WTC11 (cell line): Measurements from ENCODE around the gene FAM3D.

Experiments used
- EMX1 ChIP-seq: fragments of 250-450 bp; sonication (Bioruptor Pico); IDR thresholded peaks from 2 replicates; pipeline ENCODE4 v1.8.0; 2021; ENCODE audit warnings: mild to moderate bottlenecking
- ETV6 ChIP-seq: sonication (generic); formaldehyde crosslinking; IDR thresholded peaks from 2 replicates; pipeline ENCODE4 v1.8.1; 2022; ENCODE audit warnings: mild to moderate bottlenecking, missing genetic modification reagents
- NFYB ChIP-seq: sonication (generic); formaldehyde crosslinking; conservative IDR thresholded peaks from 2 replicates; pipeline ENCODE4 v1.8.0; 2022; ENCODE audit warnings: low read depth, missing genetic modification reagents
- SP1 ChIP-seq: sonication (generic); formaldehyde crosslinking; conservative IDR thresholded peaks from 2 replicates; pipeline ENCODE4 v1.8.1; 2022; ENCODE audit warnings: missing genetic modification reagents
- TF ChIP-seq, protein P1 (sequence below): fragments of 200-600 bp; IDR thresholded peaks from 2 replicates; pipeline ENCODE4 v1.8.0; 2022; ENCODE audit warnings: antibody characterized with exemption
- TF ChIP-seq, protein P2 (sequence below): sonication (generic); formaldehyde crosslinking; IDR thresholded peaks from 2 replicates; pipeline ENCODE4 v1.8.1; 2023; ENCODE audit warnings: mild to moderate bottlenecking, missing genetic modification reagents, moderate library complexity

DNA sequence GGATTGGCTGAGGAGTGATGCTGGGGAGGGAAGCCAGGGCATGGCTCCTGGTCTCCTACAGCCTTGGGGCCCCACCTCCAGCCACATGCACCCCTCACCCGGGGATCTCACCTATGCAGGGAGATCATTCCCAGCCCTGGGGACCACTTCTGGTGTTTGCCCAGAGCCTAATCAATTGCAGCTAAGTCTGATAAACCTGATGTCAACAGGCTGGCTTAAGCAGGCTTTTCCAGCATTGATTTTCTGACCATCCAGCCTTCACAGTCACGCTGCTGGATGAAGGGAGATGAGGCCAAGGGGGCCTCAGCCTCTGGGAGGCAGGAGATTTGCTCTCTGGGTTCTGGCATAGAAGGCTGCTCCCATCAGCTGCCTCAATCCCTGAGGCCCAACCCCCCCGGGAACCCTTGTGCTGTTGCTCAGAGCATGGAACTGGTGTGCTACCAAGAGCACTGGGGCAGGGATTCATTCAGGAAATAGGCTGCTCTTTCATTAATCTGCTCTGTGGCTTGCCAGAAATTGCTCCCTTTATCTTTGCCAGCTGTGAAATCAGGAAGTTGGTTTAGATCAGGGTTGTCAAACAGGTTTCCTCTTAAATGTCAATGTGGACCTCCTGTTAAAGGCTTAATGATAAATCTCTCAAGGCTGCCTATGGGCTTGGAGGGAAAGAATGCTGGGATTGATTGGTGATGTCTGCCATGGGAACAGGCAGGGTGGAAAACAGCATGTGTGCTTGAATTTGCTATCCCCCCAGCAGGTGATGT is 19.0 kb downstream of the FAM3D start:
- TF ChIP-seq EMX1 (CRISPR knock-in tag) (no peak), ETV6 (no peak), NFYB (CRISPR knock-in tag) (no peak), SP1 (no peak)
- TF ChIP-seq, protein P1, sequence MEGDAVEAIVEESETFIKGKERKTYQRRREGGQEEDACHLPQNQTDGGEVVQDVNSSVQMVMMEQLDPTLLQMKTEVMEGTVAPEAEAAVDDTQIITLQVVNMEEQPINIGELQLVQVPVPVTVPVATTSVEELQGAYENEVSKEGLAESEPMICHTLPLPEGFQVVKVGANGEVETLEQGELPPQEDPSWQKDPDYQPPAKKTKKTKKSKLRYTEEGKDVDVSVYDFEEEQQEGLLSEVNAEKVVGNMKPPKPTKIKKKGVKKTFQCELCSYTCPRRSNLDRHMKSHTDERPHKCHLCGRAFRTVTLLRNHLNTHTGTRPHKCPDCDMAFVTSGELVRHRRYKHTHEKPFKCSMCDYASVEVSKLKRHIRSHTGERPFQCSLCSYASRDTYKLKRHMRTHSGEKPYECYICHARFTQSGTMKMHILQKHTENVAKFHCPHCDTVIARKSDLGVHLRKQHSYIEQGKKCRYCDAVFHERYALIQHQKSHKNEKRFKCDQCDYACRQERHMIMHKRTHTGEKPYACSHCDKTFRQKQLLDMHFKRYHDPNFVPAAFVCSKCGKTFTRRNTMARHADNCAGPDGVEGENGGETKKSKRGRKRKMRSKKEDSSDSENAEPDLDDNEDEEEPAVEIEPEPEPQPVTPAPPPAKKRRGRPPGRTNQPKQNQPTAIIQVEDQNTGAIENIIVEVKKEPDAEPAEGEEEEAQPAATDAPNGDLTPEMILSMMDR, result no peak
- TF ChIP-seq, protein P2, sequence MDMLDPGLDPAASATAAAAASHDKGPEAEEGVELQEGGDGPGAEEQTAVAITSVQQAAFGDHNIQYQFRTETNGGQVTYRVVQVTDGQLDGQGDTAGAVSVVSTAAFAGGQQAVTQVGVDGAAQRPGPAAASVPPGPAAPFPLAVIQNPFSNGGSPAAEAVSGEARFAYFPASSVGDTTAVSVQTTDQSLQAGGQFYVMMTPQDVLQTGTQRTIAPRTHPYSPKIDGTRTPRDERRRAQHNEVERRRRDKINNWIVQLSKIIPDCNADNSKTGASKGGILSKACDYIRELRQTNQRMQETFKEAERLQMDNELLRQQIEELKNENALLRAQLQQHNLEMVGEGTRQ (CRISPR knock-in tag), result no peak
